Fibroblast of pulmonary artery (primary cell): ENCODE data around the gene SNTG2.

Experiments used
- DNase-seq: peaks from one replicate; pipeline ENCODE4 v3.0.0-alpha.2; 2010; ENCODE audit warnings: low read depth
- H3K4me3 ChIP-seq: replicated peaks from 2 replicates; pipeline ENCODE4 v1.5.1; 2011; ENCODE audit warnings: low read depth, mild to moderate bottlenecking, control low read depth, low read length, moderate library complexity
- TF ChIP-seq, protein P1 (sequence below): IDR thresholded peaks from 2 replicates; pipeline ENCODE4 v1.5.1; 2011; ENCODE audit warnings: mild to moderate bottlenecking, control low read depth, low read length, inconsistent platforms; ENCODE audit errors: missing control alignments

Gene SNTG2

DNA sequence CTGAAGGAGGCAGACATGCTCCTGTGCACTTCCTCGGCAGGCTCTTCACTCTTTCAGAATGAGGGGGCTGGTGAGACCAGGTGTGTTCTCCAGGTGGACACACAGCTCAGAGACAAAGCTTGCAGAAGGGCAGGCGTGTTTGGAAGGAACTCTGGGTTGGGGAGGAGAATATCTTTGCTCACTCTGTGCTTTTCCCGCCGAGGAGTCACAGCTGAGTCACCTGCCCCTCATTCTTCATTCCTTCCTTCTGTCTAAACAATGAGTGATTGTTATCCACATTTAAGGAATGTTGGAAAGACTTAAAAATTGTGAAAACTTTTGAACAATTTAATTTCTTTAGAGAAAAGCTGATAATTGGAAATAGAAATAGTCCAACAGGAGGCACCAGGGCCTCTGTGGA, 336.3 kb downstream of the SNTG2 start:
- TF ChIP-seq, protein P1, sequence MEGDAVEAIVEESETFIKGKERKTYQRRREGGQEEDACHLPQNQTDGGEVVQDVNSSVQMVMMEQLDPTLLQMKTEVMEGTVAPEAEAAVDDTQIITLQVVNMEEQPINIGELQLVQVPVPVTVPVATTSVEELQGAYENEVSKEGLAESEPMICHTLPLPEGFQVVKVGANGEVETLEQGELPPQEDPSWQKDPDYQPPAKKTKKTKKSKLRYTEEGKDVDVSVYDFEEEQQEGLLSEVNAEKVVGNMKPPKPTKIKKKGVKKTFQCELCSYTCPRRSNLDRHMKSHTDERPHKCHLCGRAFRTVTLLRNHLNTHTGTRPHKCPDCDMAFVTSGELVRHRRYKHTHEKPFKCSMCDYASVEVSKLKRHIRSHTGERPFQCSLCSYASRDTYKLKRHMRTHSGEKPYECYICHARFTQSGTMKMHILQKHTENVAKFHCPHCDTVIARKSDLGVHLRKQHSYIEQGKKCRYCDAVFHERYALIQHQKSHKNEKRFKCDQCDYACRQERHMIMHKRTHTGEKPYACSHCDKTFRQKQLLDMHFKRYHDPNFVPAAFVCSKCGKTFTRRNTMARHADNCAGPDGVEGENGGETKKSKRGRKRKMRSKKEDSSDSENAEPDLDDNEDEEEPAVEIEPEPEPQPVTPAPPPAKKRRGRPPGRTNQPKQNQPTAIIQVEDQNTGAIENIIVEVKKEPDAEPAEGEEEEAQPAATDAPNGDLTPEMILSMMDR: no peak
- no peak for DNase-seq
- no peak overlapping the region for H3K4me3 ChIP-seq

DNA sequence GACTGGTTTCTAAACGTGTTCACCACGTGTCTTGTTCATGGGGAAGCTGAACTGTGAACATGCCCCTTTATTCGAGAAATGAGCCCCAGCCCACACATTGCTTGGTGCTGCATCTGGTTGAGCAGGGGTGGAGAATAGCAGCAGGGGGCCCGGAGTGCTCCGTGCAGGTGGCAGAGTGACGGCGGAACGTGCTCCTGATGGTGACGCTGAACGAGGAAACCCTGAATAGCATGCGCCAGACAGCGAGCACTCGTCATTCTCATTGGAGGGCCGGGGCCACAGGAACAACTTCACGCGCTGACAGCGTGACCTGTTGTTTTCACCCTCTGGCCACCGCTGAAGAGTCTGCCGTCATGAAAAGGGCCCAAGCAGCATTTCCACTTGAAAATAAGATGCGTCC, 336.8 kb downstream of the SNTG2 start:
- TF ChIP-seq, protein P1: no peak
- no peak overlapping the region for H3K4me3 ChIP-seq
- DNase-seq: no peak

DNA sequence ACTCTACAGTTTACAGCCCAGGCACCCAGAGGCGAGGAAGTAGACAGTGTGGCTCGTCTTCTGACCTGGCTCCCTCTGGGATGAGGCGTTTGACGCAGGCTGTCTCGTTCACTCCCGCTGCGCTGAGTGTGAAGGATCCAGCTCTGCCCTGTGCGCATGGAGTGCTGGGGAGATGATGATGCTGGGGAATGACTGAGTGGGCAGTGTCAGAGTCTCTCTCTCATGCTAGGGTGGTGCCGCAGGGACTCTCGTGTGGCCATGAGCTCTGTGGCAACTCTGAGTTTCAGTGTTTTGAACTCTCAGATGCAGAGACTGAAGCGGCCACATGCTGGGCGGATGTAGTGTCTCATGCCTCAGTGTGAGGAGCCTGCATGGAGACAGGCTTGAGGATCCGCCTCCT, 344.3 kb downstream of the SNTG2 start:
- TF ChIP-seq, protein P1: no peak
- H3K4me3 ChIP-seq: no peak overlapping the region
- no peak for DNase-seq

- no peak for DNase-seq
- TF ChIP-seq, protein P1: no peak
- H3K4me3 ChIP-seq: no peak overlapping the region
Observed at GRCh38 chr2:1295740-1296139, 345.1 kb downstream of the SNTG2 start.

GRCh38 chr2:1297372-1298159, 346.9 kb downstream of the SNTG2 start:
- DNase-seq: no peak
- TF ChIP-seq, protein P1: no peak
- no peak overlapping the region for H3K4me3 ChIP-seq

DNA sequence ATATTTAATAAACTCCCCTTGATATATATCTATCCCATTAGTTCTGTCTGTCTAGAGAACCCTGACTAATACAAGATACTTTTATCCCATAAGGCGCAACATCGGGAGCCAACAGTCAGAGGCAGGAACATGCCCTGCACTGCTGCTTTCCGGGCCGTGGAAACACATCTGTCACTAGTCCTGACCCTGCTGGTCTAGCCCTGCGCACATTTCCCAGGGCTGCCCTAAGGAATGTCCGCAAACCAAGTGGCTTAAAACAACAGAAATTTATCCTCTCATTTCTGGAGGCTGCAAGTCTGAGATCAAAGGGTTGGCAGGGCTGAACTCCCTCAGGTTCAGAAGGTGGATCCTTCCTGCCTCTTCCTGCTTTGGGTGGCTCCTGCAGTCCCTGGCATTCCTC, 348.4 kb downstream of the SNTG2 start:
- no peak for DNase-seq

More for the DNA sequence above, 348.4 kb downstream of the SNTG2 start:
- H3K4me3 ChIP-seq: no peak overlapping the region
- TF ChIP-seq, protein P1: no peak
